ENCODE data around the gene INPP4A. TPM values are rescaled to one million over a fixed set of nuclear protein-coding genes. Genes with fewer than 3 reads are reported as not detected.

The INPP4A gene
- total and polyA plus RNA-seq, 9 of the 15 experiments (the other 6 are each of a cell fraction or from before 2014, with no cell fraction given): 1.8 to 15.7 (median 8.3) TPM

- TF ChIP-seq ZNF830 (CRISPR knock-in tag; IDR thresholded peaks at IDR 0.05): no peak
These were observed 164.4 kb downstream of the INPP4A start (continued) for GRCh38 chr2:98608962-98609604.

- no peak overlapping the region for H3K4me2 ChIP-seq (ENCODE audit: insufficient read depth, low read length)
- intact Hi-C loops (cut with micrococcal nuclease) (no loop called here), in situ Hi-C loops (cut with MboI) (no loop called here)
- H2AFZ ChIP-seq (ENCODE audit: low read depth, low read length): no peak overlapping the region
- no TSS peak for BruUV-seq (replicated peaks)
- H3K36me3 ChIP-seq (ENCODE audit: control insufficient read depth, insufficient read depth, low read length): peaks cover 87% of the 10 kb centered on the region
- WGBS (ENCODE audit: insufficient coverage, low coverage, missing lambda C conversion rate): 93% methylated on average over 8 of the region's 9 CpGs
- H3K9me3 ChIP-seq (replicated peaks; ENCODE audit: control insufficient read depth, insufficient read depth, low read depth, low read length): no peaks in the 10 kb centered on the region
- H4K20me1 ChIP-seq (replicated peaks; ENCODE audit: control insufficient read depth, insufficient read depth, low read length): no peaks in the 10 kb centered on the region; the same call in 1 of the 2 replicates
- DNase-seq (ENCODE audit: extremely low read depth in 1 of 4, low spot score in 3 of 4) (no peak), ATAC-seq (no peak), FAIRE-seq (no peak)
- ChIA-PET CTCF (ENCODE audit: low intra/inter-chr PET ratio) (no interaction called here), POLR2A (interaction anchor here (1.6 kb wide), 1 partner anchor 13 kb away, joined by 5 read pairs; no protein-coding TSS in a partner anchor)
- H3K79me2 ChIP-seq (ENCODE audit: control insufficient read depth, insufficient read depth, low read length): peaks cover 16% of the 10 kb centered on the region
- H3K27ac ChIP-seq (ENCODE audit: extremely low read depth, low read depth, low read length): no peak overlapping the region
- H3K4me3 ChIP-seq: no peak overlapping the region
- H3K9me1 ChIP-seq (ENCODE audit: control insufficient read depth, insufficient read depth, low read length): no peaks in the 10 kb centered on the region
- peaks cover 4 to 20% of the 10 kb centered on the region in 2 experiments; a peak in 4 of 5 replicates for H3K4me1 ChIP-seq (replicated peaks in 1 of 2; ENCODE audit: control insufficient read depth in 2 of 2, insufficient read depth in 2 of 2, low read length in 2 of 2)
- no peak overlapping the region for H3K9ac ChIP-seq (ENCODE audit: insufficient read depth in 1 of 2, low read depth in 2 of 2, low read length in 2 of 2)
- no peaks in the 10 kb centered on the region for H3K27me3 ChIP-seq (ENCODE audit: control insufficient read depth in 2 of 2, insufficient read depth in 2 of 2, low read length in 2 of 2)
- TF ChIP-seq ETS1 (conservative IDR thresholded peaks at IDR 0.05; ENCODE audit: control insufficient read depth, low read depth, low read length): no peak
- TF ChIP-seq RBM34 (IDR thresholded peaks at IDR 0.05; ENCODE audit: borderline replicate concordance, insufficient read depth, low read length): no peak
- no peak for TF ChIP-seq RERE (CRISPR knock-in tag; IDR thresholded peaks at IDR 0.05; ENCODE audit: borderline replicate concordance)
- TF ChIP-seq KAT7 (CRISPR knock-in tag; IDR thresholded peaks at IDR 0.05; ENCODE audit: borderline replicate concordance): no peak
- no peak for TF ChIP-seq ZNF449 (CRISPR knock-in tag; IDR thresholded peaks at IDR 0.05)
- TF ChIP-seq SMAD4 (CRISPR knock-in tag; conservative IDR thresholded peaks at IDR 0.05): no peak
- no peak for TF ChIP-seq VEZF1 (CRISPR knock-in tag; IDR thresholded peaks at IDR 0.05)
These were observed 169.5 kb downstream of the INPP4A start for GRCh38 chr2:98614024-98614739.
